Vagina (tissue), 2 donors: ENCODE data around the gene STXBP6. TPM values are rescaled to one million over a fixed set of nuclear protein-coding genes. Genes with fewer than 3 reads are reported as not detected.

Source experiments
- DNase-seq, 2 donors: peaks; one replicate each; pipeline ENCODE4 v3.0.0-alpha.2; 2017; ENCODE audit errors: extremely low spot score in 2 of 2
- H3K27ac ChIP-seq: fragments of 200-600 bp; sonication (generic); one replicate; pipeline ENCODE4 v1.5.1; 2019
- H3K27me3 ChIP-seq: fragments of 200-600 bp; sonication (generic); one replicate; pipeline ENCODE4 v1.5.1; 2019
- H3K36me3 ChIP-seq, 2 donors: fragments of 200-600 bp; sonication (generic); one replicate each; pipeline ENCODE4 v1.5.1; 2017 to 2019
- H3K4me1 ChIP-seq: fragments of 200-600 bp; sonication (generic); one replicate; pipeline ENCODE4 v1.5.1; 2019
- H3K4me3 ChIP-seq, 2 donors: fragments of 200-600 bp; sonication (generic); 1 replicate in 1 of 2; 2 replicates in 1 of 2; pipeline ENCODE4 v1.5.1; 2016 to 2019
- H3K9me3 ChIP-seq: fragments of 200-600 bp; sonication (generic); one replicate; pipeline ENCODE4 v1.5.1; 2019
- CTCF ChIP-seq, 3 experiments: fragments of 450-650 bp in 2 of 3; fragments of 200-600 bp in 1 of 3; sonication (generic) in 1 of 3; IDR thresholded peaks; one replicate each; pipeline ENCODE4 v1.5.1; 2017 to 2019; ENCODE audit warnings: antibody characterized with exemption in 3 of 3, mild to moderate bottlenecking in 2 of 3, moderate library complexity in 2 of 3
- POLR2A ChIP-seq, 2 donors: fragments of 450-650 bp; IDR thresholded peaks; one replicate each; pipeline ENCODE4 v1.6.1; 2017; ENCODE audit warnings: antibody characterized with exemption in 2 of 2, mild to moderate bottlenecking in 2 of 2, moderate library complexity in 2 of 2
- POLR2AphosphoS5 ChIP-seq, 2 donors: sonication (generic); formaldehyde crosslinking; IDR thresholded peaks; one replicate each; pipeline ENCODE4 v1.9.0; 2017; ENCODE audit warnings: antibody characterized with exemption in 2 of 2, mild to moderate bottlenecking in 2 of 2, low read depth in 1 of 2; ENCODE audit not compliant: insufficient read depth in 1 of 2
- intact Hi-C: fragments of 100-400 bp; cut with DNase I; formaldehyde crosslinking; loops from one replicate; pipeline ENCODE4 v1.15.1; 2023
- total RNA-seq: library from RNA; depleted of rRNA; stranded (reverse); fragments of >200 nt; gene quantifications from one replicate; pipeline ENCODE4 v1.2.3, GENCODE V29; 2016

Gene STXBP6
- total RNA-seq, 1 donor from 2014 or later, result 4.4 TPM

- H3K27ac ChIP-seq, result no peak overlapping the region
- no peak for DNase-seq
- no peaks in the 10 kb centered on the region for H3K9me3 ChIP-seq
- TF ChIP-seq POLR2AphosphoS5 (IDR thresholded peaks at IDR 0.05; ENCODE audit: insufficient read depth in 1 of 2, low read depth in 1 of 2) (no peak), POLR2A (IDR thresholded peaks at IDR 0.05) (no peak), CTCF (IDR thresholded peaks at IDR 0.05) (no peak)
- no peak overlapping the region for H3K4me3 ChIP-seq
- intact Hi-C loops, result no loop called here
- no peaks in the 10 kb centered on the region for H3K4me1 ChIP-seq
- no peaks in the 10 kb centered on the region for H3K27me3 ChIP-seq
- no peaks in the 10 kb centered on the region for H3K36me3 ChIP-seq
These were observed 122.1 kb downstream of the STXBP6 start for GRCh38 chr14:24927809-24928208.

- Histone ChIP-seq H3K27me3 (no peaks in the 10 kb centered on the region), H3K36me3 (no peaks in the 10 kb centered on the region), H3K4me3 (no peak overlapping the region), H3K9me3 (no peaks in the 10 kb centered on the region), H3K27ac (no peak overlapping the region), H3K4me1 (no peaks in the 10 kb centered on the region)
- DNase-seq, result no peak
- intact Hi-C loops, result no loop called here
- no peak for TF ChIP-seq POLR2AphosphoS5 (IDR thresholded peaks at IDR 0.05; ENCODE audit: insufficient read depth in 1 of 2, low read depth in 1 of 2)
- TF ChIP-seq POLR2A (IDR thresholded peaks at IDR 0.05), result no peak
- no peak for TF ChIP-seq CTCF (IDR thresholded peaks at IDR 0.05)
These were observed 124.1 kb downstream of the STXBP6 start for GRCh38 chr14:24925771-24926374.

- H3K36me3 ChIP-seq, result no peaks in the 10 kb centered on the region
- no peak overlapping the region for H3K27ac ChIP-seq
- TF ChIP-seq POLR2A (IDR thresholded peaks at IDR 0.05) (no peak), POLR2AphosphoS5 (IDR thresholded peaks at IDR 0.05; ENCODE audit: insufficient read depth in 1 of 2, low read depth in 1 of 2) (no peak), CTCF (IDR thresholded peaks at IDR 0.05) (no peak)
- intact Hi-C loops, result no loop called here
- no peak for DNase-seq
- no peaks in the 10 kb centered on the region for H3K27me3 ChIP-seq
- no peak overlapping the region for H3K4me3 ChIP-seq
- H3K4me1 ChIP-seq, result no peaks in the 10 kb centered on the region
- no peaks in the 10 kb centered on the region for H3K9me3 ChIP-seq
These were observed 125.4 kb downstream of the STXBP6 start for GRCh38 chr14:24924544-24924943.

GRCh38 chr14:24921903-24922302 is 128.0 kb downstream of the STXBP6 start:
- no peaks in the 10 kb centered on the region for H3K27me3 ChIP-seq
- no peak overlapping the region for H3K4me3 ChIP-seq
- no peaks in the 10 kb centered on the region for H3K36me3 ChIP-seq
- DNase-seq, result no peak
- H3K9me3 ChIP-seq, result no peaks in the 10 kb centered on the region
- H3K27ac ChIP-seq, result no peak overlapping the region
- TF ChIP-seq CTCF (IDR thresholded peaks at IDR 0.05) (no peak), POLR2AphosphoS5 (IDR thresholded peaks at IDR 0.05; ENCODE audit: insufficient read depth in 1 of 2, low read depth in 1 of 2) (no peak)
- H3K4me1 ChIP-seq, result no peaks in the 10 kb centered on the region
- intact Hi-C loops, result no loop called here

- intact Hi-C loops, result no loop called here
- Histone ChIP-seq H3K4me1 (no peaks in the 10 kb centered on the region), H3K4me3 (no peak overlapping the region), H3K9me3 (no peaks in the 10 kb centered on the region), H3K36me3 (no peaks in the 10 kb centered on the region), H3K27ac (no peak overlapping the region), H3K27me3 (no peaks in the 10 kb centered on the region)
- no peak for DNase-seq
- TF ChIP-seq POLR2A (IDR thresholded peaks at IDR 0.05), result no peak
- no peak for TF ChIP-seq CTCF (IDR thresholded peaks at IDR 0.05)
- no peak for TF ChIP-seq POLR2AphosphoS5 (IDR thresholded peaks at IDR 0.05; ENCODE audit: insufficient read depth in 1 of 2, low read depth in 1 of 2)
These were observed 129.5 kb downstream of the STXBP6 start for GRCh38 chr14:24920265-24921075.
